Osteocyte (in vitro differentiated cells): Measurements from ENCODE around the gene FAM149B1. TPM values are rescaled to one million over a fixed set of nuclear protein-coding genes. Genes with fewer than 3 reads are reported as not detected.
"Not testable (repeated sequence)": the region's sequence is repeated elsewhere in the genome, so short reads cannot be mapped to it uniquely, and the experiment has no call there.

Source experiments
- DNase-seq: peaks from one replicate; pipeline ENCODE4 v3.0.0; 2021; ENCODE audit warnings: mixed read lengths; ENCODE audit not compliant: unreplicated experiment; ENCODE audit errors: extremely low spot score
- H3K27ac Mint-ChIP-seq: one replicate; pipeline ENCODE4 v1.8.0; 2021; ENCODE audit warnings: mild to moderate bottlenecking, mixed read lengths; ENCODE audit not compliant: unreplicated experiment
- H3K27me3 Mint-ChIP-seq: one replicate; pipeline ENCODE4 v1.8.0; 2021; ENCODE audit warnings: mixed read lengths; ENCODE audit not compliant: unreplicated experiment
- H3K36me3 Mint-ChIP-seq: one replicate; pipeline ENCODE4 v1.8.0; 2021; ENCODE audit warnings: mixed read lengths; ENCODE audit not compliant: unreplicated experiment
- H3K4me1 Mint-ChIP-seq: one replicate; pipeline ENCODE4 v1.8.0; 2021; ENCODE audit warnings: mixed read lengths; ENCODE audit not compliant: unreplicated experiment
- H3K4me3 Mint-ChIP-seq: one replicate; pipeline ENCODE4 v1.8.0; 2021; ENCODE audit warnings: mild to moderate bottlenecking, moderate library complexity, mixed read lengths; ENCODE audit not compliant: unreplicated experiment
- H3K9me3 Mint-ChIP-seq: one replicate; pipeline ENCODE4 v1.8.0; 2021; ENCODE audit warnings: mixed read lengths; ENCODE audit not compliant: unreplicated experiment
- CTCF ChIP-seq: fragments of 200-600 bp; sonication (generic); IDR thresholded peaks from 2 replicates; pipeline ENCODE4 v1.5.0; 2021; ENCODE audit warnings: antibody characterized with exemption, mild to moderate bottlenecking, moderate library complexity
- total RNA-seq: library from RNA; stranded (reverse); gene quantifications from 2 replicates; pipeline ENCODE4 v1.2.1, GENCODE V29; 2021

Gene FAM149B1
- total RNA-seq, 1 donor from 2014 or later = 21.4 TPM

GRCh38 chr10:73131913-73132686 lies 35.8 kb upstream of the FAM149B1 start:
- Mint-ChIP-seq H3K27me3 (no peaks in the 10 kb centered on the region), H3K9me3 (no peaks in the 10 kb centered on the region), H3K4me1 (peaks cover 2% of the 10 kb centered on the region), H3K4me3 (no peak overlapping the region), H3K27ac (no peak overlapping the region), H3K36me3 (peaks cover 52% of the 10 kb centered on the region)
- TF ChIP-seq CTCF = no peak
- DNase-seq = no peak

- H3K4me1 Mint-ChIP-seq = peaks cover 2% of the 10 kb centered on the region
- H3K27ac Mint-ChIP-seq = no peak overlapping the region
- no peaks in the 10 kb centered on the region for H3K9me3 Mint-ChIP-seq
- TF ChIP-seq CTCF = no peak
- no peak overlapping the region for H3K4me3 Mint-ChIP-seq
- no peak for DNase-seq
- H3K36me3 Mint-ChIP-seq = peaks cover 57% of the 10 kb centered on the region
- H3K27me3 Mint-ChIP-seq = no peaks in the 10 kb centered on the region
These were observed 33.2 kb upstream of the FAM149B1 start for GRCh38 chr10:73134727-73135126.

GRCh38 chr10:73136627-73137026 lies 31.3 kb upstream of the FAM149B1 start:
- no peak overlapping the region for H3K27ac Mint-ChIP-seq

GRCh38 chr10:73139251-73139650 lies 28.7 kb upstream of the FAM149B1 start:
- TF ChIP-seq CTCF = no peak
- H3K27me3 Mint-ChIP-seq = no peaks in the 10 kb centered on the region
- no peak overlapping the region for H3K4me3 Mint-ChIP-seq
- H3K4me1 Mint-ChIP-seq = no peaks in the 10 kb centered on the region
- no peak overlapping the region for H3K27ac Mint-ChIP-seq
- no peak for DNase-seq
- H3K9me3 Mint-ChIP-seq = no peaks in the 10 kb centered on the region
- H3K36me3 Mint-ChIP-seq = peaks cover 48% of the 10 kb centered on the region

More at GRCh38 chr10:73136627-73137026, 31.3 kb upstream of the FAM149B1 start:
- Mint-ChIP-seq H3K9me3 (no peaks in the 10 kb centered on the region), H3K4me1 (peaks cover 1% of the 10 kb centered on the region), H3K27me3 (no peaks in the 10 kb centered on the region), H3K4me3 (no peak overlapping the region), H3K36me3 (peaks cover 50% of the 10 kb centered on the region)
- TF ChIP-seq CTCF = no peak
- DNase-seq = no peak

GRCh38 chr10:73141603-73142002 lies 26.3 kb upstream of the FAM149B1 start:
- H3K36me3 Mint-ChIP-seq = peaks cover 44% of the 10 kb centered on the region
- no peak for DNase-seq
- H3K27me3 Mint-ChIP-seq = no peaks in the 10 kb centered on the region
- no peak for TF ChIP-seq CTCF
- H3K4me1 Mint-ChIP-seq = no peaks in the 10 kb centered on the region
- no peak overlapping the region for H3K4me3 Mint-ChIP-seq
- no peak overlapping the region for H3K27ac Mint-ChIP-seq
- no peaks in the 10 kb centered on the region for H3K9me3 Mint-ChIP-seq

- H3K36me3 Mint-ChIP-seq = peaks cover 51% of the 10 kb centered on the region
- H3K27ac Mint-ChIP-seq, H3K4me1 Mint-ChIP-seq, H3K9me3 Mint-ChIP-seq, H3K4me3 Mint-ChIP-seq, H3K27me3 Mint-ChIP-seq, DNase-seq: not testable (repeated sequence)
These were observed 17.1 kb upstream of the FAM149B1 start for GRCh38 chr10:73150633-73151413.
